ENCODE data around the gene DRAM2. TPM values are rescaled to one million over a fixed set of nuclear protein-coding genes. Genes with fewer than 3 reads are reported as not detected.

The DRAM2 gene
- total and polyA plus RNA-seq, 9 of the 15 experiments (the other 6 are each of a cell fraction or from before 2014, with no cell fraction given) = 29.0 to 161 (median 53.5) TPM

DNA sequence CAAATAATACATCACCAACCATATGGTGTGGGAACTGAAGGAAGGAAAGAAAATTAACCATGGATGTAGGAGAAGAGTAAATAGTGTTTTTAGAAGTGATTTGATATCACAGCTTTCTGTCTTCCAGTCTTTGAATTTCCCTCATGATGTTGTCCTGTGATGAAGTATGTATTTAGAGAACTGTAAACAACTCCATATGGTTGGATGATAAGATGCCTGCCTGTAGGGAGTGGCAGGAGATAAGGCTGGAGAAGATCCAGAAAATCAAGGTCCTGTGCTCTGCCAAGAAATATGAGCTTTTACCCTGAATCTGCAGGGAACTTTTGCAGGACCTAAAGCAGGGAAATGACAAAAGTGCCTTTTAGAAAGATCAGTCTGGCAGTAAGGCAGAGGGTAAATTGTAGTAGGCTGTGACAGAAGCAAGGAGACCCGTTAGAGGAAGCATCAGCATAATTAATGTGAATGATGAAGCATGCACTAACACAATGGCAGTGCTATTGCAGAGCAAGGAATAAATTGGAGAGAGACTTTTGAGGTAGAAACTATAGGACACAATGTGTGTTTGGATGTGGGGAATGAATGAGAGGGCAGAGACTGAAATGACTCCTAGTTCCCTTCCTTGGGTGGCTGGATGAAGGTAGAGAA, 22.1 kb upstream of the DRAM2 start (continued):
- TF ChIP-seq SAFB (IDR thresholded peaks at IDR 0.05; ENCODE audit: borderline replicate concordance, low read depth, low read length) = no peak
- no peak for TF ChIP-seq YY1 (IDR thresholded peaks at IDR 0.05; ENCODE audit: borderline replicate concordance in 1 of 3, control insufficient read depth in 1 of 3, extremely low read depth in 1 of 3, insufficient read depth in 3 of 3, insufficient read length in 1 of 3, insufficient replicate concordance in 2 of 3, low read depth in 1 of 3, low read length in 2 of 3)
- no peak for TF ChIP-seq SAP30 (IDR thresholded peaks at IDR 0.05; ENCODE audit: borderline replicate concordance, insufficient read depth, low read depth, low read length, poor library complexity, severe bottlenecking)
- TF ChIP-seq, protein P1, sequence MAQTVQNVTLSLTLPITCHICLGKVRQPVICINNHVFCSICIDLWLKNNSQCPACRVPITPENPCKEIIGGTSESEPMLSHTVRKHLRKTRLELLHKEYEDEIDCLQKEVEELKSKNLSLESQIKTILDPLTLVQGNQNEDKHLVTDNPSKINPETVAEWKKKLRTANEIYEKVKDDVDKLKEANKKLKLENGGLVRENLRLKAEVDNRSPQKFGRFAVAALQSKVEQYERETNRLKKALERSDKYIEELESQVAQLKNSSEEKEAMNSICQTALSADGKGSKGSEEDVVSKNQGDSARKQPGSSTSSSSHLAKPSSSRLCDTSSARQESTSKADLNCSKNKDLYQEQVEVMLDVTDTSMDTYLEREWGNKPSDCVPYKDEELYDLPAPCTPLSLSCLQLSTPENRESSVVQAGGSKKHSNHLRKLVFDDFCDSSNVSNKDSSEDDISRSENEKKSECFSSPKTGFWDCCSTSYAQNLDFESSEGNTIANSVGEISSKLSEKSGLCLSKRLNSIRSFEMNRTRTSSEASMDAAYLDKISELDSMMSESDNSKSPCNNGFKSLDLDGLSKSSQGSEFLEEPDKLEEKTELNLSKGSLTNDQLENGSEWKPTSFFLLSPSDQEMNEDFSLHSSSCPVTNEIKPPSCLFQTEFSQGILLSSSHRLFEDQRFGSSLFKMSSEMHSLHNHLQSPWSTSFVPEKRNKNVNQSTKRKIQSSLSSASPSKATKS (CRISPR knock-in tag; IDR thresholded peaks at IDR 0.05) = no peak
- TF ChIP-seq, protein P2, sequence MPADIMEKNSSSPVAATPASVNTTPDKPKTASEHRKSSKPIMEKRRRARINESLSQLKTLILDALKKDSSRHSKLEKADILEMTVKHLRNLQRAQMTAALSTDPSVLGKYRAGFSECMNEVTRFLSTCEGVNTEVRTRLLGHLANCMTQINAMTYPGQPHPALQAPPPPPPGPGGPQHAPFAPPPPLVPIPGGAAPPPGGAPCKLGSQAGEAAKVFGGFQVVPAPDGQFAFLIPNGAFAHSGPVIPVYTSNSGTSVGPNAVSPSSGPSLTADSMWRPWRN (IDR thresholded peaks at IDR 0.05; ENCODE audit: low read depth) = peak; percentile 89
- TF ChIP-seq SNRNP70 (optimal IDR thresholded peaks at IDR 0.05; ENCODE audit: low read depth, low read length) = no peak
- TF ChIP-seq E2F6 (IDR thresholded peaks at IDR 0.05; ENCODE audit: borderline replicate concordance in 1 of 2, extremely low read depth in 1 of 2, insufficient read depth in 1 of 2, insufficient read length in 1 of 2, low read depth in 1 of 2, low read length in 1 of 2, poor library complexity in 1 of 2, severe bottlenecking in 1 of 2) = no peak
- TF ChIP-seq ZKSCAN3 (CRISPR knock-in tag; IDR thresholded peaks at IDR 0.05) = no peak
- peak; percentile 79 for TF ChIP-seq SMAD4 (CRISPR knock-in tag; conservative IDR thresholded peaks at IDR 0.05)
- TF ChIP-seq TOE1 (IDR thresholded peaks at IDR 0.05; ENCODE audit: borderline replicate concordance) = peak; percentile 64
- no peak for TF ChIP-seq TOE1 (CRISPR knock-in tag; IDR thresholded peaks at IDR 0.05; ENCODE audit: borderline replicate concordance, low read depth)
- peak; percentile 48; the same call in 1 of the 2 replicates for TF ChIP-seq CREB1 (IDR thresholded peaks at IDR 0.05)
- TF ChIP-seq CREB1 (CRISPR knock-in tag; IDR thresholded peaks at IDR 0.05) = no peak
- TF ChIP-seq HEY1 (CRISPR knock-in tag; IDR thresholded peaks at IDR 0.05; ENCODE audit: borderline replicate concordance) = peak; percentile 94
- peak; percentile 60; the same call in 1 of the 2 replicates for TF ChIP-seq BCOR (IDR thresholded peaks at IDR 0.05)
- no peak for TF ChIP-seq CBX3 (IDR thresholded peaks at IDR 0.05; ENCODE audit: borderline replicate concordance in 1 of 2, low read length in 2 of 2)
- no peak for TF ChIP-seq FOXJ3 (CRISPR knock-in tag; IDR thresholded peaks at IDR 0.05)
- TF ChIP-seq NCOA6 (IDR thresholded peaks at IDR 0.05) = no peak
- TF ChIP-seq ARNT (IDR thresholded peaks at IDR 0.05) = peak in 1 of 2 experiments; percentile 95; a peak in 2 of 4 replicates
- no peak for TF ChIP-seq ZNF174 (CRISPR knock-in tag; IDR thresholded peaks at IDR 0.05)
- no peak for TF ChIP-seq ZNF23 (CRISPR knock-in tag; IDR thresholded peaks at IDR 0.05)
- TF ChIP-seq ZC3H11A (IDR thresholded peaks at IDR 0.05; ENCODE audit: low read depth, low read length) = no peak
- peak; percentile 78; the same call in 1 of the 2 replicates for TF ChIP-seq ZBTB26 (CRISPR knock-in tag; IDR thresholded peaks at IDR 0.05)

Measured in K562 (cell line).